ENCODE measurements around the gene PAGR1.

Gene PAGR1

GRCh38 chr16:29808219-29808900, 7.6 kb upstream of the PAGR1 start:
- TF ChIP-seq MAX (IDR thresholded peaks at IDR 0.05) (no peak), CREB1 (IDR thresholded peaks at IDR 0.05; ENCODE audit: low read depth) (no peak), TAF1 (IDR thresholded peaks at IDR 0.05; ENCODE audit: low read depth) (no peak), TCF12 (IDR thresholded peaks at IDR 0.05; ENCODE audit: low read depth) (no peak), EGR1 (IDR thresholded peaks at IDR 0.05) (no peak; the same call in 1 of the 2 replicates), ZBTB7A (IDR thresholded peaks at IDR 0.05; ENCODE audit: low read depth) (no peak), EP300 (IDR thresholded peaks at IDR 0.05; ENCODE audit: borderline replicate concordance) (no peak), NFIC (IDR thresholded peaks at IDR 0.05) (no peak), REST (IDR thresholded peaks at IDR 0.05; ENCODE audit: low read depth) (no peak), YY1 (IDR thresholded peaks at IDR 0.05; ENCODE audit: low read depth) (no peak)

- TF ChIP-seq EGR1 (IDR thresholded peaks at IDR 0.05): no peak
- no peak for TF ChIP-seq NFIC (IDR thresholded peaks at IDR 0.05)
- TF ChIP-seq CREB1 (IDR thresholded peaks at IDR 0.05; ENCODE audit: low read depth): no peak
- TF ChIP-seq USF1 (IDR thresholded peaks at IDR 0.05): no peak
- TF ChIP-seq TAF1 (IDR thresholded peaks at IDR 0.05; ENCODE audit: low read depth): no peak
- no peak for TF ChIP-seq RAD21 (IDR thresholded peaks at IDR 0.05; ENCODE audit: low read depth)
- TF ChIP-seq YY1 (IDR thresholded peaks at IDR 0.05; ENCODE audit: low read depth): no peak
- TF ChIP-seq FOXM1 (IDR thresholded peaks at IDR 0.05; ENCODE audit: borderline replicate concordance, low read depth): no peak
- no peak for TF ChIP-seq TEAD4 (IDR thresholded peaks at IDR 0.05)
- no peak for TF ChIP-seq REST (IDR thresholded peaks at IDR 0.05; ENCODE audit: low read depth)
- no peak for TF ChIP-seq TCF12 (IDR thresholded peaks at IDR 0.05; ENCODE audit: low read depth)
These were observed 6.8 kb upstream of the PAGR1 start for GRCh38 chr16:29809031-29809747.

- TF ChIP-seq USF1 (IDR thresholded peaks at IDR 0.05) (no peak), TEAD4 (IDR thresholded peaks at IDR 0.05) (no peak), YY1 (IDR thresholded peaks at IDR 0.05; ENCODE audit: low read depth) (no peak), CREB1 (IDR thresholded peaks at IDR 0.05; ENCODE audit: low read depth) (no peak), ZBTB7A (IDR thresholded peaks at IDR 0.05; ENCODE audit: low read depth) (no peak), NFIC (IDR thresholded peaks at IDR 0.05) (no peak), MAX (IDR thresholded peaks at IDR 0.05) (no peak), FOXM1 (IDR thresholded peaks at IDR 0.05; ENCODE audit: borderline replicate concordance, low read depth) (no peak), EGR1 (IDR thresholded peaks at IDR 0.05) (no peak), REST (IDR thresholded peaks at IDR 0.05; ENCODE audit: low read depth) (no peak), EP300 (IDR thresholded peaks at IDR 0.05; ENCODE audit: borderline replicate concordance) (no peak), TCF12 (IDR thresholded peaks at IDR 0.05; ENCODE audit: low read depth) (no peak), TAF1 (IDR thresholded peaks at IDR 0.05; ENCODE audit: low read depth) (no peak), CEBPB (IDR thresholded peaks at IDR 0.05) (no peak), RAD21 (IDR thresholded peaks at IDR 0.05; ENCODE audit: low read depth) (no peak)
These were observed 5.9 kb upstream of the PAGR1 start for GRCh38 chr16:29809850-29810698.
